ENCODE data around the gene PRPF31. TPM values are rescaled to one million over a fixed set of nuclear protein-coding genes. Genes with fewer than 3 reads are reported as not detected.
"Not testable (repeated sequence)": the region's sequence is repeated elsewhere in the genome, so short reads cannot be mapped to it uniquely, and the experiment has no call there.

Gene PRPF31, protein sequence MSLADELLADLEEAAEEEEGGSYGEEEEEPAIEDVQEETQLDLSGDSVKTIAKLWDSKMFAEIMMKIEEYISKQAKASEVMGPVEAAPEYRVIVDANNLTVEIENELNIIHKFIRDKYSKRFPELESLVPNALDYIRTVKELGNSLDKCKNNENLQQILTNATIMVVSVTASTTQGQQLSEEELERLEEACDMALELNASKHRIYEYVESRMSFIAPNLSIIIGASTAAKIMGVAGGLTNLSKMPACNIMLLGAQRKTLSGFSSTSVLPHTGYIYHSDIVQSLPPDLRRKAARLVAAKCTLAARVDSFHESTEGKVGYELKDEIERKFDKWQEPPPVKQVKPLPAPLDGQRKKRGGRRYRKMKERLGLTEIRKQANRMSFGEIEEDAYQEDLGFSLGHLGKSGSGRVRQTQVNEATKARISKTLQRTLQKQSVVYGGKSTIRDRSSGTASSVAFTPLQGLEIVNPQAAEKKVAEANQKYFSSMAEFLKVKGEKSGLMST
- 135 and 162 TPM in 2 replicates for total RNA-seq (2014; rRNA removed; shearing (Covaris generic))

GRCh38 chr19:54115109-54116063, at the start of gene PRPF31, which contains the start of gene TFPT:
Gene PRPF31 (plus strand): TSS chr19:54115754. CDS start chr19:54118279, 2,525 bp downstream.
Gene TFPT (minus strand): TSS chr19:54115657. CDS start chr19:54115269, 388 bp downstream.
- peak; percentile 99 for DNase-seq (ENCODE audit: low spot score)

GRCh38 chr19:54069470-54069869, 46.1 kb upstream of the PRPF31 start:
- DNase-seq (ENCODE audit: low spot score): no peak

DNA sequence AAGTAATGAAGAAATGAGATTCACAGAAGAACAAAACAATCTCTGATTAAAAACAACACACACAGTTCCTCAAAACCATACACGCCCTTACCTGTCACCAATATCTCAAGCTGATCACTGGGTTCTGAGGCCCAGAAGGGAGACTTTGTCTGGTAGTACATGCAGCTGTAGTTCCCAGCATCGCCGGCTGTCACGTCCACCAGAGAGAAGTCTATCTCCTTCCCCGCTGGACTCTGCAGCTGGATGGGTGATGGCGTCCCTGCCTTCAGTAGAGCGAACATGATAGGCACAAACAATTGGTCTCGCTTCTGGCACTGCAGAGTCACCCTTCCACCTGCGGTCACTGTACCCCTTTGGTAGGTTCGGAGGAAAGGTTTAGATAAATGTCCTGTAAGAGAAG, 41.7 kb upstream of the PRPF31 start:
- DNase-seq (ENCODE audit: low spot score): no peak

DNA sequence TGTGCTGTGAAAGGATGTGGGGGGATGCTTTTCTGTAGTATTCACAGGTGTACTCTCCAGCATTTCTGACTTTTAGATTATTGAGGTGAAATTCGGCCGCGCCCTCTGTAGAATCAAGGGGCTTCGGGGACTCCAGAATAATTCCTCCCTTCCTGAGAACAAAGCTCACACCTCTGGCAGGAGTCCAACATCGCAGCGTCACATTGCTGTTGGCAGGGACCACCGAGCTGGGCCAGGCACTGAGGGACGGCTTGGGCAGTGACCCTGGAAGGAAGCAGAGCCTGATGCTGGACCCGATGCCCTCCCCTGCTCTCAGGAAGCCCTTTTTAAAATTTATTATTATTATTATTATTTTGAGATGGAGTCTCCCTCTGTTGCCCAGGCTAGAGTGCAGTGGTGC, 40.7 kb upstream of the PRPF31 start:
- DNase-seq (ENCODE audit: low spot score): no peak

- no peak for DNase-seq (ENCODE audit: low spot score)
These were observed 38.2 kb upstream of the PRPF31 start for GRCh38 chr19:54077334-54077733.

GRCh38 chr19:54081032-54081431, 34.5 kb upstream of the PRPF31 start, which contains the start of gene TARM1:
Gene TARM1 (minus strand): TSS chr19:54081365. CDS start chr19:54081340, 25 bp downstream.
- no peak for DNase-seq (ENCODE audit: low spot score)

DNA sequence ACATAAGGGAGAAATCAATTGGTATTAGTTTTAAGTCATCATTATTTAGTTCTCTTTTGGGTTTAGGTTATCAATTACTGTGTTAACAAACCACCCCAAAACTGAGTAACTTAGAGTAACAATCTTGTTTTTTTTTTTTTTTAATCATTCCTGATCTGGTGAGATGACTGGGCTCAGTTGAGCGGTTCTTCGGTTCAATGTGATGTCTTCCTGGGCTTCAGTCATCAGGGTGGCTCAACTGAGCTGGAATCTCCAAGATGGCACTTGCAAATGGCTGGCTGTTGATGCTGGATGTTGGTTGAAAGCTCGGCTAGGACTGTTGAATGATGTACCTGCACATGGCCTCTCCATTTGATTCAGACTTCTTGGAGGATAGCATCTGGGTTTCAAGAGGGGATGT, 31.1 kb upstream of the PRPF31 start:
- DNase-seq (ENCODE audit: low spot score): no peak

DNA sequence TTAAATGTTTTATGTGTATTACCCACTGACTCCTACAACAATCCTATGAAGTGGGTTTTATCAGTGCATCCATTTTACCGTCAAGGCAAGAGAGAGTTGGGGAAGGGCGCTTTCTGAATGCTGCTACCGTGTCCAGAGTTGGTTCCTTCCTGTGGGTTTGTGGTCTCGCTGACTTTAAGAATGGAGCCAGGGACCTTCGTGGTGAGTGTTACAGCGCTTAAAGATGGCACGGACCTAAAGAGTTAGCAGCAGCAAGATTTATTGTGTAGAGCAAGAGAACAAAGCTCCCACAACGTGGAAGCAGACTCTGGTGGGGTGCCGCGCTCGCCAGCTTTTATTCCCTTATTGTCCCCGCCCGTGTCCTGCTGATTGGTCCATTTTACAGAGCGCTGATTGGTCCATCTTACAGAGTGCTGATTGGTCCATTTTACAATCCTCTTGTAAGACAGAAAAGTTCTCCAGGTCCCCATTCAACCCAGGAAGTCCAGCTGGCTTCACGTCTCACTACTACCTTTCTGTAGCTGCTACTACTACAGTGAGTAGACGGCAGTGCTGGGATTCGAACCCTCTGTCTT, 21.0 kb upstream of the PRPF31 start:
- DNase-seq (ENCODE audit: low spot score): no peak

- DNase-seq (ENCODE audit: low spot score): no peak
These were observed 20.3 kb upstream of the PRPF31 start for GRCh38 chr19:54095136-54095858.

- not testable (repeated sequence) for DNase-seq (ENCODE audit: low spot score)
These were observed 19.5 kb upstream of the PRPF31 start for GRCh38 chr19:54095859-54096616.

GRCh38 chr19:54096617-54097106, 18.9 kb upstream of the PRPF31 start:
- no peak for DNase-seq (ENCODE audit: low spot score)

DNA sequence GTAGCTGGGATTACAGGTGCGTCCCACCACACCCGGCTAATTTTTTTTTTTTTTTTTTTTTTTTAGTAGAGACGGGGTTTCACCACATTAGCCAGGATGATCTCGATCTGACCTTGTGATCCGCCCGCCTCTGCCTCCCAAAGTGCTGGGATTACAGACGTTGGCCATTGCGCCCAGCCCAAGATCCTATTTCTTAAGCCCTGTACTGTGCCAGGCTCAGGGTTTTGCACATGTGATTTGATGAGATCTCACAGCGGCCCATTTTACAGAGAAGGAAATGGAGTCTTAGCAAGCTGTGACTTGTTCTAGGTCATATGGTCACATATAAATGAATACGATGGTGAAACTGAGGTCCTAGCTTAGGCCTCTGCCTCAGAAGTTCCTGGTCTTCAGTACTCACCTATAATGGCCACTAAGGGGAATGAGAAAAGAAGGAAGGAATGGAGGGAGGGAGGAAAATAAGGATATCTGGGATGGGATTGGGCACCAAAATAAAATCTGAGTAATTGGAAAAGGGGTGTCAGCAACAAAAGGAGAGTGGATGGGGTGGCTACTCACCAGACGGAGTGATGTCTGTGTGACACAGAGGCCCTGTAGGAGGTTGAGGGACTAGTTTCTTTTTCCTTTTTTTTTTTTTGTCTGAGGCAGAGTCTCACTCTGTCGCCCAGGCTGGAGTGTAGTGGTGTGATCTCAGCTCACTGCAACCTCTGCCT, 16.2 kb upstream of the PRPF31 start:
- no peak for DNase-seq (ENCODE audit: low spot score)

DNA sequence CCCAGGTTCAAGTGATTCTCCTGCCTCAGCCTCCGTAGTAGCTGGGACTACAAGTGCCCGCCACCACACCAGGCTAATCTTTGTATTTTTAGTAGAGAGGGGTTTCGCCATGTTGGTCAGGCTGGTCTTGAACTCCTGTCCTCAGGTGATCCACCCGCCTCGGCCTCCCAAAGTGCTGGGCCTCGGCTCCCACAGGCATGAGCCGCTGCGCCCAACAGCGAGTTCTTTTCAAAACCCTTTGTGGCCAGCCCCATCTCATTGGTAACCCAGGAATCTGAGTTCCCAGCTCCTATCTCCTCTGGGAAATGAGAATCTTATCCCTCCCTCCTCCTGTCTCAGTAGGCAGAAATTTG, 15.7 kb upstream of the PRPF31 start:
- not testable (repeated sequence) for DNase-seq (ENCODE audit: low spot score)

DNA sequence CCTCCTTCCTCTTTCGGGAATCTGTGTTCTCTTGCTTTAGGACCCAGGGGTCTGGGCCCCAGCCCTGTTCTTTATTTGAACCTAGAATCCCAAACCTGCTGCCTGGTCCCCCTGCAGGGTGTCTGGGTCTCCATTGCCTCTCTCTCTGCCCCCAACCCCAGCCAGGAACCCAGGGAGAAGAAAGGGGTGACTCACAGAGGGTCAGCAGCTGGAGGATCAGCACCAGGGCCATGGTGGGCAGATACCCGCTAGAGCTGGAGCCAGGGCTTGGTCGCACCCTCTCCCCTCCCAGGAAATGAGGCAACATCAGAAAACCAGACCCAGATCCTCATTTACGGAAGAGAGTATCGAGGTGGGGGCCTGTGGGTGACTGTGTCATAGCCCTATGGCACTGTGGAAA, 15.0 kb upstream of the PRPF31 start, which contains the start of gene OSCAR:
Gene OSCAR, minus strand, starts transcription at position 243 of the 400 bp plus-strand sequence. Its CDS starts 11 bp downstream, at position 232.
- no peak for DNase-seq (ENCODE audit: low spot score)

GRCh38 chr19:54102421-54103169, 13.0 kb upstream of the PRPF31 start, which contains the start of gene NDUFA3:
Gene NDUFA3 (plus strand): TSS chr19:54102855. CDS start chr19:54102879, 24 bp downstream.
- peak; percentile 99 for DNase-seq (ENCODE audit: low spot score)

DNA sequence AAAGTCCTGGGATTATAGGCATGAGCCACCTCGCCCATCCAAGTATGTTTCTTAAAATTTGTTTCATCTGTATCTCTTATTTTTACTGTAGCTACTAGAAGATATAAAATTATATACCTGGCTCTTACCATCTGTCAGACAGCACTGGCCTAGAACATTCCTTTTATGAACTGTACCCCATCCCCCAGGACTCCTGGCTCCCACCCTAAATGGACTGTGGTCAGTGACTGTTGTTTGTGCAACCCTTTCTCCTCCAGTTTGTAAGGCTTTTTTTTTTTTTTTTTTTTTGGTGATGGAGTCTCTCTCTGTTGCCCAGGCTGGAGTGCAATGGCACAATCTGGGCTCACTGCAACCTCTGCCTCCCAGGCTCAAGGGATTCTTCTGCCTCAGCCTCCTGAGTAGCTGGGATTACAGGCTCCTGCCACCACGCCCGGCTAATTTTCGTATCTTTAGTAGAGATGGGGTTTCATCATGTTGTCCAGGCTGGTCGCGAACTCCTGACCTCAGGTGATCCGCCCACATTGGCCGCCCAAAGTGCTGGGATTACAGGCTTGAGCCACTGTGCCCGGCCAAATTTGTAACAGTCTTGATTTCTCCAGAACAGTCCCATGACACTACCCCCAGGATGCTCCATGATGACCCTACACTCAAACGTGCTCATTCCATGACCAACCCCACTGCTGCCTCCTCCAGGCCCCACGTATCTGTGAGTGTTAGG, 10.4 kb upstream of the PRPF31 start:
- no peak for DNase-seq (ENCODE audit: low spot score)

GRCh38 chr19:54105796-54106195, 9.8 kb upstream of the PRPF31 start:
- DNase-seq (ENCODE audit: low spot score): no peak

DNA sequence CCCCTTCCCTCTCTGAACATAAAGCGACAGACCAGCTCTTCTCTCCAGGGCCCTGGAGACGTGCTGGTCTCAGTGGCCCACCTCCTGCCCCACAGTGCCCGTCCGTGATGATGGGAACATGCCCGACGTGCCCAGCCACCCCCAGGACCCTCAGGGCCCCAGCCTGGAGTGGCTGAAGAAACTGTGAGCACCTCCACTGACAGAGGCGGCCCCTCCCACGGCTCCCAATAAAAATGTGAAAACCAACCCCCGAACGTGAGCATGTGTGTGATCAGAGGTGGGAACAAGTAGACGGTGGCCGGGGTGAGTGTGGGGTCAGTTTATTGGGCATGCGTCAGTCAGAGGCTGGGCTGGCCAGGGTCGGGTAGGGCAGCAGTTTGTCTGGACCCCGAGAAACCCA, 8.8 kb upstream of the PRPF31 start:
- no peak for DNase-seq (ENCODE audit: low spot score)

All from A172 (cell line).